Measurements from ENCODE around the gene LZTS3.
"Not testable (repeated sequence)": the region's sequence is repeated elsewhere in the genome, so short reads cannot be mapped to it uniquely, and the experiment has no call there.

The LZTS3 gene

DNA sequence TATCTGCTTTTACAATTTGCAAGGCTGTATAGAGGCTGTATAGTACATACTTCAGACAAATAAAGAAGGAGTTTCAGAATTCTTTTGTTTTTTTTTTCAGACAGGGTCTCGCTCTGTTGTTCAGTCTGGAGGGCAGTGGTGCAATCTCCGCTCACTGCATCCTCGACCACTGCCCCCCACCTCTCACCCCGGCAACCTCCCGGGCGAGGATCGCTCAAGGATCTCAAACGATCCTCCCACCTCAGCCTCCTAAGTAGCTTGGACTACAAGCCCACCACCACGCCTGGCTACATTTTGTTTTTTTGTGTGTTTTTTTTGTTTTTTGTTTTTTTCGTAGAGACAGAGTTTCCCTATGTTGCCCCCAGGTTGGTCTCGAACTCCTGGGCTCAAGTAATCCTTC is 15.5 kb downstream of the LZTS3 start:
- Histone ChIP-seq H3K4me3 (ENCODE audit: insufficient read depth, low read length, poor library complexity, severe bottlenecking) (no peak overlapping the region), H4K20me1 (ENCODE audit: low read depth, low read length) (peaks cover 7% of the 10 kb centered on the region; the same call in 1 of the 2 replicates), H3K4me2 (ENCODE audit: low read depth, low read length, poor library complexity, severe bottlenecking) (peak overlapping the region; percentile 85), H3K27ac (ENCODE audit: low read depth, low read length) (no peak overlapping the region), H2AFZ (ENCODE audit: low read depth, low read length, severe bottlenecking) (no peak overlapping the region), H3F3A (ENCODE audit: insufficient read depth) (0 out of 2 replicates have a peak, but pooled peaks cover 3% of the 10 kb centered on the region), H3K9ac (ENCODE audit: low read length) (0 out of 2 replicates have a peak overlapping the region, but pooled peaks have one; percentile 22), H3K27me3 (ENCODE audit: low read length) (no peaks in the 10 kb centered on the region), H3K79me2 (ENCODE audit: insufficient read depth, low read length) (peaks cover 64% of the 10 kb centered on the region), H3K9me3 (ENCODE audit: insufficient read depth, low read length) (no peaks in the 10 kb centered on the region), H3K9me2 (replicated peaks; ENCODE audit: insufficient read depth, low read length) (no peaks in the 10 kb centered on the region), H3K36me3 (ENCODE audit: low read length) (0 out of 2 replicates have a peak, but pooled peaks cover 6% of the 10 kb centered on the region)
- no peak for TF ChIP-seq EZH2phosphoT487 (conservative IDR thresholded peaks at IDR 0.05; ENCODE audit: low read length)
- TF ChIP-seq, protein P1, sequence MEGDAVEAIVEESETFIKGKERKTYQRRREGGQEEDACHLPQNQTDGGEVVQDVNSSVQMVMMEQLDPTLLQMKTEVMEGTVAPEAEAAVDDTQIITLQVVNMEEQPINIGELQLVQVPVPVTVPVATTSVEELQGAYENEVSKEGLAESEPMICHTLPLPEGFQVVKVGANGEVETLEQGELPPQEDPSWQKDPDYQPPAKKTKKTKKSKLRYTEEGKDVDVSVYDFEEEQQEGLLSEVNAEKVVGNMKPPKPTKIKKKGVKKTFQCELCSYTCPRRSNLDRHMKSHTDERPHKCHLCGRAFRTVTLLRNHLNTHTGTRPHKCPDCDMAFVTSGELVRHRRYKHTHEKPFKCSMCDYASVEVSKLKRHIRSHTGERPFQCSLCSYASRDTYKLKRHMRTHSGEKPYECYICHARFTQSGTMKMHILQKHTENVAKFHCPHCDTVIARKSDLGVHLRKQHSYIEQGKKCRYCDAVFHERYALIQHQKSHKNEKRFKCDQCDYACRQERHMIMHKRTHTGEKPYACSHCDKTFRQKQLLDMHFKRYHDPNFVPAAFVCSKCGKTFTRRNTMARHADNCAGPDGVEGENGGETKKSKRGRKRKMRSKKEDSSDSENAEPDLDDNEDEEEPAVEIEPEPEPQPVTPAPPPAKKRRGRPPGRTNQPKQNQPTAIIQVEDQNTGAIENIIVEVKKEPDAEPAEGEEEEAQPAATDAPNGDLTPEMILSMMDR (IDR thresholded peaks at IDR 0.05; ENCODE audit: insufficient read depth, low read length, poor library complexity, severe bottlenecking) = no peak

DNA sequence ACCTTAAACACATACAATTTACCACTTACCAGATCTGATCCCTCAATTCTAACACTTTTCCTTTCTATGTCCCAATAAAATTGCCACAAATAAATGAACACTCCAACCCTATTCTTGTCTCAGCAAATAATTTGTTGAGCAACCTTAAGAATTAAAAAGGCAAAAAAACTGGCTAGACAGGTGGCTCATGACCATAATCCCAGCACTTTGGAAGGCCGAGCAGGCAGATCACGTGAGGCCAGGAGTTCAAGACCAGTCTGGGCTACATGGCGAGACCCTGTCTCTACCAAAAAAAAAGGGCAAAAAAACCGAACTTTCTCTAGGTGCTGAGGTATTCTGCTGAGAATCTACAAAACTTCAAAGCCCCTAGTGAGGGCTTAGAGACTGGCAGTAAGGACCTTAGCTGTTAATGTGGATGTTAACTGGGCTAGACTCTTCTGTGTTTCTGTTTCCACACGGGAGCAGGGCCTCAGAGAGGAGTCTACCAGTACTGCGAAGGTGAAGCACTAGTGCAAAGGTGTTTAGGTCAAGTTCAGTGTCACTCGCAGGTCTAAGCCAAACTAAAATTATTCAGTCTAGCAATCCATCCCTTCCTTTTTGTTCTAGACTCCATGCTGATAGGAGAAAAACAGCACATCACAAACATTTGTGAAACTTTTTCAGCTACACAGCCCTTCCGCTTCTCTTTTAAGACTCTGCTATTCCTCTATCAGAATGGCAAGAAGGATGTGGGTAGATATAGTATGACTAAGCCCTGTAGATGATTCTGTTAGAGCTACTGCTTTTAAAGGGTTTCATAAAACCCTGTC is 16.3 kb downstream of the LZTS3 start:
- H3K4me2 ChIP-seq (ENCODE audit: low read depth, low read length, poor library complexity, severe bottlenecking) = peak overlapping the region; percentile 85
- no peak overlapping the region for H3K27ac ChIP-seq (ENCODE audit: low read depth, low read length)
- H2AFZ ChIP-seq (ENCODE audit: low read depth, low read length, severe bottlenecking) = no peak overlapping the region
- peaks cover 72% of the 10 kb centered on the region for H3K79me2 ChIP-seq (ENCODE audit: insufficient read depth, low read length)
- no peaks in the 10 kb centered on the region for H3K9me2 ChIP-seq (replicated peaks; ENCODE audit: insufficient read depth, low read length)
- H3F3A ChIP-seq (ENCODE audit: insufficient read depth) = 0 out of 2 replicates have a peak, but pooled peaks cover 3% of the 10 kb centered on the region
- H3K9ac ChIP-seq (ENCODE audit: low read length) = no peak overlapping the region
- no peaks in the 10 kb centered on the region for H3K9me3 ChIP-seq (ENCODE audit: insufficient read depth, low read length)
- TF ChIP-seq, protein P1 (IDR thresholded peaks at IDR 0.05; ENCODE audit: insufficient read depth, low read length, poor library complexity, severe bottlenecking) = no peak
- no peak for TF ChIP-seq EZH2phosphoT487 (conservative IDR thresholded peaks at IDR 0.05; ENCODE audit: low read length)
- H4K20me1 ChIP-seq (ENCODE audit: low read depth, low read length) = peaks cover 7% of the 10 kb centered on the region; the same call in 1 of the 2 replicates
- no peaks in the 10 kb centered on the region for H3K27me3 ChIP-seq (ENCODE audit: low read length)
- H3K4me3 ChIP-seq (ENCODE audit: insufficient read depth, low read length, poor library complexity, severe bottlenecking) = no peak overlapping the region
- H3K36me3 ChIP-seq (ENCODE audit: low read length) = 0 out of 2 replicates have a peak, but pooled peaks cover 6% of the 10 kb centered on the region

- H2AFZ ChIP-seq (ENCODE audit: low read depth, low read length, severe bottlenecking); H3K27me3 ChIP-seq (ENCODE audit: low read length); H3F3A ChIP-seq (ENCODE audit: insufficient read depth); H3K9me3 ChIP-seq (ENCODE audit: insufficient read depth, low read length); H3K9ac ChIP-seq (ENCODE audit: low read length); H3K4me2 ChIP-seq (ENCODE audit: low read depth, low read length, poor library complexity, severe bottlenecking); H3K4me3 ChIP-seq (ENCODE audit: insufficient read depth, low read length, poor library complexity, severe bottlenecking); H3K9me2 ChIP-seq (replicated peaks; ENCODE audit: insufficient read depth, low read length); H4K20me1 ChIP-seq (ENCODE audit: low read depth, low read length); H3K27ac ChIP-seq (ENCODE audit: low read depth, low read length): not testable (repeated sequence)
- H3K36me3 ChIP-seq (ENCODE audit: low read length) = peaks cover 14% of the 10 kb centered on the region; the same call in 1 of the 2 replicates
- H3K79me2 ChIP-seq (ENCODE audit: insufficient read depth, low read length) = peaks cover 83% of the 10 kb centered on the region
These were observed 21.2 kb downstream of the LZTS3 start for GRCh38 chr20:3152057-3152644.

DNA sequence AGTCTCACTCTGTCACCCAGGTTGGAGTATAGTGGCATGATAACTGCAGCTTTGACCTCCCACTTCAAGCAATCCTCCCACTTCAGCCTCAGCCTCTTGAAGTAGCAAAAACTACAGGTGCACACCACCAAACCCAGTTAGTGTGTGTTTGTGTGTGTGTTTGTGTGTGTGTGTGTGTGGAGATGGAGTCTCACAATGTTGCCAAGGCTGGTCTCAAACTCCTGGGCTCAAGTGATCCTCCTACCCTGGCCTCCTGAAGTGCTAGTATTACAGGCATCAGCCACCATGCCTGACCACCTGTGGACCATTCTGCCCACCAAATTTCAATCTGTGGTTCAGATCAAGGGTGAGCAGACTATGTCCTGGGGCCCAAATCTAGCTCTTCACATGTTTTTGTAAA is 22.4 kb downstream of the LZTS3 start:
- H3K79me2 ChIP-seq (ENCODE audit: insufficient read depth, low read length) = peaks cover 81% of the 10 kb centered on the region
- H3F3A ChIP-seq (ENCODE audit: insufficient read depth) = no peaks in the 10 kb centered on the region
- TF ChIP-seq, protein P1 (IDR thresholded peaks at IDR 0.05; ENCODE audit: insufficient read depth, low read length, poor library complexity, severe bottlenecking) = no peak
- H3K9me3 ChIP-seq (ENCODE audit: insufficient read depth, low read length) = no peaks in the 10 kb centered on the region
- H3K4me2 ChIP-seq (ENCODE audit: low read depth, low read length, poor library complexity, severe bottlenecking) = no peak overlapping the region
- peaks cover 4% of the 10 kb centered on the region; the same call in 1 of the 2 replicates for H4K20me1 ChIP-seq (ENCODE audit: low read depth, low read length)
- H3K4me3 ChIP-seq (ENCODE audit: insufficient read depth, low read length, poor library complexity, severe bottlenecking) = no peak overlapping the region
- H2AFZ ChIP-seq (ENCODE audit: low read depth, low read length, severe bottlenecking) = no peak overlapping the region
- no peak overlapping the region for H3K9ac ChIP-seq (ENCODE audit: low read length)
- H3K36me3 ChIP-seq (ENCODE audit: low read length) = peaks cover 14% of the 10 kb centered on the region; the same call in 1 of the 2 replicates
- H3K9me2 ChIP-seq (replicated peaks; ENCODE audit: insufficient read depth, low read length) = no peaks in the 10 kb centered on the region
- H3K27ac ChIP-seq (ENCODE audit: low read depth, low read length) = no peak overlapping the region
- H3K27me3 ChIP-seq (ENCODE audit: low read length) = no peaks in the 10 kb centered on the region

All from SU-DHL-6 (cell line).